Measurements from ENCODE around the gene BICC1. TPM values are rescaled to one million over a fixed set of nuclear protein-coding genes. Genes with fewer than 3 reads are reported as not detected.

BICC1 gene
- total RNA-seq, 4 donors from 2014 or later: 0.60 to 5.1 (median 2.2) TPM

- H3K4me3 ChIP-seq: no peak overlapping the region
- TF ChIP-seq EP300 (IDR thresholded peaks at IDR 0.05; ENCODE audit: low read depth) (no peak), POLR2AphosphoS5 (IDR thresholded peaks at IDR 0.05) (no peak), POLR2A (IDR thresholded peaks at IDR 0.05) (no peak), CTCF (IDR thresholded peaks at IDR 0.05) (no peak)
- peaks cover 0 to 9% of the 10 kb centered on the region in 2 donors for H3K9me3 ChIP-seq
- no peak overlapping the region for H3K27ac ChIP-seq
- no peak for DNase-seq
- H3K36me3 ChIP-seq: no peaks in the 10 kb centered on the region
- no peaks in the 10 kb centered on the region for H3K4me1 ChIP-seq
- no peaks in the 10 kb centered on the region for H3K27me3 ChIP-seq
- in situ Hi-C loops (cut with MboI; ENCODE audit: low pct_ligation_motif_present in 1 of 4, low pct_unique_long_range_greater_than_20kb in 1 of 4, low sequenced_read_pairs in 3 of 4): no loop called here
- intact Hi-C loops (cut with DNase I; ENCODE audit: low total_unique reads): no loop called here
Measured at GRCh38 chr10:58727633-58728032, 215.0 kb downstream of the BICC1 start.

GRCh38 chr10:58731276-58731675, 218.6 kb downstream of the BICC1 start:
- in situ Hi-C loops (cut with MboI; ENCODE audit: low pct_ligation_motif_present in 1 of 4, low pct_unique_long_range_greater_than_20kb in 1 of 4, low sequenced_read_pairs in 3 of 4): no loop called here
- intact Hi-C loops (cut with DNase I; ENCODE audit: low total_unique reads): no loop called here

GRCh38 chr10:58733436-58733835, 220.8 kb downstream of the BICC1 start:
- no peaks in the 10 kb centered on the region for H3K36me3 ChIP-seq
- no peak for TF ChIP-seq POLR2AphosphoS5 (IDR thresholded peaks at IDR 0.05)
- TF ChIP-seq CTCF (IDR thresholded peaks at IDR 0.05): no peak
- TF ChIP-seq EP300 (IDR thresholded peaks at IDR 0.05; ENCODE audit: low read depth): no peak
- no peak for TF ChIP-seq POLR2A (IDR thresholded peaks at IDR 0.05)
- WGBS, 2 donors (ENCODE audit: low coverage in 1 of 2): 83% methylated on average over 1 of the region's 1 CpG; no CpG with 5 or more reads in 1 of the 2 donors
- no peak for DNase-seq
- H3K4me3 ChIP-seq: no peak overlapping the region
- intact Hi-C loops (cut with DNase I; ENCODE audit: low total_unique reads): no loop called here
- peaks cover 0 to 9% of the 10 kb centered on the region in 2 donors for H3K9me3 ChIP-seq
- no peak overlapping the region for H3K27ac ChIP-seq
- H3K27me3 ChIP-seq: no peaks in the 10 kb centered on the region
- in situ Hi-C loops (cut with MboI; ENCODE audit: low pct_ligation_motif_present in 1 of 4, low pct_unique_long_range_greater_than_20kb in 1 of 4, low sequenced_read_pairs in 3 of 4): no loop called here
- H3K4me1 ChIP-seq: peaks cover 0 to 3% (median 0%) of the 10 kb centered on the region in 4 donors

More at GRCh38 chr10:58731276-58731675, 218.6 kb downstream of the BICC1 start:
- no peaks in the 10 kb centered on the region for H3K27me3 ChIP-seq
- H3K4me3 ChIP-seq: no peak overlapping the region
- peaks cover 0 to 3% (median 0%) of the 10 kb centered on the region in 4 donors for H3K4me1 ChIP-seq
- no peak for TF ChIP-seq POLR2AphosphoS5 (IDR thresholded peaks at IDR 0.05)
- no peak for TF ChIP-seq EP300 (IDR thresholded peaks at IDR 0.05; ENCODE audit: low read depth)
- TF ChIP-seq POLR2A (IDR thresholded peaks at IDR 0.05): no peak
- TF ChIP-seq CTCF (IDR thresholded peaks at IDR 0.05): no peak
- H3K27ac ChIP-seq: no peak overlapping the region
- no peaks in the 10 kb centered on the region for H3K36me3 ChIP-seq
- H3K9me3 ChIP-seq: peaks cover 0 to 9% of the 10 kb centered on the region in 2 donors
- DNase-seq: no peak
- 87 to 92% methylated on average over 3 of the region's 3 CpGs for WGBS, 2 donors (ENCODE audit: low coverage in 1 of 2)

- Histone ChIP-seq H3K36me3 (no peaks in the 10 kb centered on the region), H3K27ac (no peak overlapping the region), H3K4me1 (peaks cover 0 to 3% (median 0%) of the 10 kb centered on the region in 4 donors), H3K4me3 (no peak overlapping the region), H3K9me3 (peaks cover 0 to 9% of the 10 kb centered on the region in 2 donors), H3K27me3 (no peaks in the 10 kb centered on the region)
- DNase-seq: no peak
- 75 to 85% methylated on average over 5 of the region's 5 CpGs for WGBS, 2 donors (ENCODE audit: low coverage in 1 of 2)
- in situ Hi-C loops (cut with MboI; ENCODE audit: low pct_ligation_motif_present in 1 of 4, low pct_unique_long_range_greater_than_20kb in 1 of 4, low sequenced_read_pairs in 3 of 4) (no loop called here), intact Hi-C loops (cut with DNase I; ENCODE audit: low total_unique reads) (no loop called here)
- TF ChIP-seq CTCF (IDR thresholded peaks at IDR 0.05) (no peak), POLR2AphosphoS5 (IDR thresholded peaks at IDR 0.05) (no peak), EP300 (IDR thresholded peaks at IDR 0.05; ENCODE audit: low read depth) (no peak), POLR2A (IDR thresholded peaks at IDR 0.05) (no peak)
Measured at GRCh38 chr10:58734116-58734515, 221.4 kb downstream of the BICC1 start.
